HG02970 (cell line): ENCODE measurements around the gene C19orf25.
"Not testable (repeated sequence)": the region's sequence is repeated elsewhere in the genome, so short reads cannot be mapped to it uniquely, and the experiment has no call there.

ENCODE experiments used
- ATAC-seq: cut with Tn5 transposase; IDR thresholded peaks from one replicate; pipeline ENCODE4 v1.9.1; 2021; ENCODE audit warnings: mild to moderate bottlenecking, moderate library complexity, moderate number of reproducible peaks; ENCODE audit not compliant: unreplicated experiment, low FRiP score

Gene C19orf25

DNA sequence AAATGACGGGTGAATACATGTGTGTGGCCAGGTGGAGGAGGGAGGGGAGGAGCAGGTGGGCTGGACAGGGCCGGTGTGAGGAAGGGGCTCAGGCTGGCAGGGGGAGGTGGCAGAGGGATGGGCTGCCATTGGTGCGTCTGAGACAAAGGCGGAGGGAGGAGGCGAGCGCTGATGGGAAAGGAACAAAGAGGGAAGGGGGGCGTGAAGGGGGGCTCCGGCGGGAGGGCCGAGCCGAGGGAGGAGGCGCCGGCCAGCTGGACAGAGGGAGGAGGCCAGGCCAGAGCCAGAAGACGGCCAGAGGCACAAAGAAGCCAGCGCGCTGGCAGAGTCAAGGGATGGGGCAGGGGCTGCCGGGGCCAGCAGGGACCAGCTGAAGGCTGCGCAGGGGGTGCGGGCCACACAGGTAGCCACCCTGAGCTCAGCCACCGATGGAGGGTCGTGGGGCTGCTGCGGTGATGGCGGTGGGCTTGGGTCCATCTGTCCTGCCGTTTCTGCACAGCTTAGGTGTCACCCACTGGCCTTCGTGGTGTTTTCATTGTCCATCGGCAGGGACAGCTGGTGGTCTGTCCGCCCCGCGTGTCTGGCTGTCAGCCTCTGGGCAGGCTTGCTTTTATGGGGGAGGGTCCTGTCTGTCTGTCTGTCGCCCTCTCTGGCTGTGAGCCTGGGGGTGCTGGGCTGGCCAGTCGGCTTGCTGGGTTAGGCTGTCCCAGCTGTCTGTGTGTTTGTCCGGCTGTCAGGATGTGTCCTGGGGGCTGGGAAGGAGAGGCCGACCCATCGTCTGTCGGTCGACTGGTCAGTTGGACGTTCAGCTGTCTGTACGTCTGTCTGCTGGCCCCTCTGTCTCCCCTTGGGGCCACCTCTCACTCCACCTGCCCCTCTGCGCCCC, 26.9 kb downstream of the C19orf25 start:
- ATAC-seq: no peak

- ATAC-seq: no peak
Measured at GRCh38 chr19:1450735-1451731, 28.0 kb downstream of the C19orf25 start.

DNA sequence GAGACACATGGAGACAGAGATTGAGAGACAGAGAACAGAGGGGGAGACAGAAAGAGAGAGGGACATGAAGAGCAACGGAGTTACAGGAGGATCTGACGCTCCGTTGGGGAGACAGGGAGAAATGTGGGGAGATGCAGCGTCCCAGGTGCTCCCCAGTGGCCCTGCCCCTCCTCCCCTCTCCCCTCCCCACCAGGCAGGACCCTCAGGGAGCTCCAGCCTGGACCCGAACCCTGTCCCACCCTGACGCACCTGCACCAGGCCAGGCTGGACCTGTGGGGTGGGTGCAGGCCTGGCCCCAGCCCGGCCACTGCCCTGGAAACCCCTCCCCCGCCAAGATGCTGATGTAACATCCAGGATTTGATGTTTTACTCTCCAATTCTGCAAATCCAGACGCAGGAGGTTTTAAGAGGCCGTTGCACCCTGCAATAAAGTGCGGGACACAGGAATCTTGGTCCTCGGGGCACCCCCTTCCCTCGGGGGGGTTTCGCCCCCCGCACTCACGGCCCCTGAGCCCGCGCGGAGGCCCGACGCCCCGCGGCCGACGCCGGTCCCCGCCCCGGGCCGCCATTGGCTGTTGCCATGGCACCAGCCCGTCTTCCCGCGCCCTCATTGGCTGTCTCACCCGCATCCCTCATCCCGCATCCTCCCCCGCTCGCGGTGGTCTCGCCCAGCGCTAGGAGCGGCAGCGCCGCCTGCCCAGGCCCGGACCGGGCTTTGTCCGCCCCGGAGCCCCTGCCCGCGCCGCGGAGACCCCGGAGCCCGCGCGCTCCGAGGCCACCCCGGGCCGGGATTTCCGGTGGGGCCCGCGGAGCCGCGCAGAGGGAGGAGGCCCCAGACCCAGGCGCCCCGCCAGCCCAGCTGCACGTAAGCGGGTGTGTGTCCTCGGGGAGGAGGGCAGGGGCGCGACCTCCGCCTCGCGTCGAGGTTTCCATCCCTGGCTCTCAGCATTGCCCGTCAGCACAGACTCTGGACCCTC, 29.3 kb downstream of the C19orf25 start, which contains the start of gene APC2:
TSS of gene APC2 (plus strand) at position 655 of the 976 bp plus-strand sequence. CDS start 2,881 bp downstream, outside the sequence.
- no peak for ATAC-seq

- ATAC-seq: no peak
Measured at GRCh38 chr19:1447944-1448343, 31.1 kb downstream of the C19orf25 start.

DNA sequence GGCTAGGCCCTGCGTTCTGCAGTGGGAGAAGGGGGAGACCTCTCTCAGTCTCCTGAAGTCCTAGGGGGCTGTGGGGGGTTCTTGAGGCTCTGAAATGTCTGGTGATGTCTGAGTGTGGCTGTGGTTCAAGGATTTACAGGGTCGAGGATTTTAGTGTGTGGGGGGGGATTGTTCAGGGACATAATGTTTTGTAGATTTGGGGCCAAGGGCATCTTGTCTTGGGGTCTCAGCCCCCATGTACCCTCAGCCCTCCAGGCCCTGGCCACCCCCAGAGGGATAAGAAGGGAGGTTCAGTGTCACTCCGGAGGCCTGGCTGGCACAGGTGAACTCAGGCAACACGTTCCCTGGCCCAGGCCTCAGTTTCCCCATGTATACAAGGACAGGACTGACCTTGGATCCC, 31.5 kb downstream of the C19orf25 start:
- ATAC-seq: no peak

DNA sequence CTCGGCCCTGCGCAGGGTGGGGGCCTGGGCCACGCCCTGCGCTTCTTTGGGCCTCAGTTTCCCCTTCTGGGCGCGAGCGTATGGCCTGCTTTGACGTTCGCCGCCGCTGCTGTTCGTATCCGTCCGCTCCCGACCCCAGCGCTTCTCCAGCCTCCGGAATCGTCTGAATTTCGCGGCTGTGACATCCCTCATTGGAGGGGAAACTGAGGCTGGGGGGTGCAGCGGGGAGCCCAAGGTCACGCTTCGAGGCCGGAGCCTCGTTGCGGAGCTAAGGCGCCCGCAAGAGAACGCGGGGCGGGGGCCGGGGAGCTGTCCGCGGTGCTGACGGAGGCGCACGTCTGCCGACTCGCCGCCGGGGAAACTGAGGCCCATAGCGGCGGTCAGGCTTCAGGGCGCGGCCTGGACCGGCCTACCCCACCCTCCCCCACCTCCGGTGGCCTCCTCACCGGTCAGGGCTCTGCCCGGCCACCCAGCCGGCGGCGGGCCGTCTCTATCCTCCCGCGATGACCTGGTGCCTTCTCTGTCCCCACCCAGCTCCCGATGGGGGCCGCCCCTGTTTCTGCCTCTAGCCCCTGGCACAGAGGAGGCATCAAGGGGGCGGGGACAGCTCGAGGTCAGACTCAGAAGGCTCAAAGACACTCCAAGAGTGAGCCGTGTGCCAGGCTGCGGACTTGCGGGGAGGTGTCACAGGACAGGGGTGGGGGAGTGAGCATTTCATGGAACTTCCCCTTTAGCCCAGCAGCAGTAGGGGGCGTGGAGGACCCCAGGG, 32.1 kb downstream of the C19orf25 start:
- ATAC-seq: no peak

DNA sequence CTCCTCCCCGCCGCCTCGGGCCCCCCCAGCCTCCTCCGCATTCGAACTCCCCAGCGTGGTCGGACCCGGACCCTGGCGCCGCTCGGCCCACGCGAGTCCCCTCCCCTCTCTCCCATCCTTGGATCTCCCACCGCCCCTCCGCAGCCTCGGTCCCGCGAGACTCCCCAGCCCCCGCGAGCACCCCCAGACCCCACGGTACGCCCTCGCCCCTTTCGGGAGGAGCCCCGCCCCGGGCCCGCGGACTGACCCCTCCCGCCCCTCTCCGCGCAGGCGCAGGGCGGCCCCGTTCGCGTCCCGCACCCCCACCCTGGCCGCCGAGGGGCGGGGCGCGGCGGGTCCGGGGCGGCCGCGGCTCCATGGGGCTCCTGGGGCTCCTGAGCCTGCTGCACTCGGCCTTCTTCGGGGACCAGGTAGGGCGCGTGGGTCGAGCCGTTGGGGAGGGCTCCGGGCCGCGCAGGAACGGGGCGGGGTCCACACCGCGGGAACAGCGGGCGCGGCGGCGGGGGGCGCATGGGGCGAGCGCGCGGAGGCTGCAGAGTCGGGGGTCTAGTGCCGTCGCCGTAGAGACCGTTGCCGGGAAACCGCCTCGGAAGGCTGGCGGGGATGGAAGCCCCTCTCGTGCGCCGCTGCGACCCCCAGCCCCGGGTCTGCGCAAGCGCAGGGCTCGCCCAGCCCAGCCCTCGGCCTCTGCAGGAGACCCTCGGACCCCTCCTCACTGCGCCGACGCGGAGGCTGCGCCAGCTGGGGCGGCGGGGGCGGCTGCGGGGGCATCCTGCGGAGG, 32.9 kb downstream of the C19orf25 start:
- ATAC-seq: no peak

DNA sequence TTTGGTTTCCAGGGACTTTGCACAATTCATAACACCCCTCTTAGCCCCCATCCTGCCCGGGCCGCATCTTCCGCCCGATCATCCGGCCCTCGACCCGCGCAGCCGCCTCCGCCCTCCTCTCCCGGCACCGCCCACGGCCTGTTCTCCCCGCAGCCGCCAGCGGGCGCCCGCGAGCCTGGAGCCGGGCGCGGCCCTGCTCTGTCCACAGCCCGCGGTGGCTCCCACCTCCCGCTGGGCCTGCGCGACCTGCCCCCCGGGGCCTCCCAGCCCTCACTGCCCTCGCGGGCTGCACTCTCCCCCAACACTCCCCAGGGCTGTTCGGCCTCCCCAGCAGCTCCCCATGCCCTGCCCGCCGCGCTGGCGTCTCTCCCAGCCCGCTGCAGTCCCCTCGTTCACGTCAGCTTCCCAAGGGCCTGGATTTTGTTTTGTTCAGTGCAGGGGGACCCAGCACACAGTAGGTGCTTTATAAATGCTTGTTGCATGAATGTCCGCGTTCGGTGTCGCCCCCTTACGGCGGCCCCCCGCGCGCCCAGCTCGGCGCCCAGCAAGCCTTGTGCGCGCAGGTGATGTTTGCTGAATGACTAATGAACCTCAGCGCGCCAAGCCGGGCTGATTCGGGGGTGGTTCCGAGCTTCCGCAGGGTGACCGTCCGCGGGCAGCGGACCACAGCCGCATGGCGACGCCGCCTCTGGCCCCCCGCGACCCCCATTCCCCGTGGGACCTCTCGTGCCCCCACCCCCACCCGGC, 33.7 kb downstream of the C19orf25 start:
- no peak for ATAC-seq

DNA sequence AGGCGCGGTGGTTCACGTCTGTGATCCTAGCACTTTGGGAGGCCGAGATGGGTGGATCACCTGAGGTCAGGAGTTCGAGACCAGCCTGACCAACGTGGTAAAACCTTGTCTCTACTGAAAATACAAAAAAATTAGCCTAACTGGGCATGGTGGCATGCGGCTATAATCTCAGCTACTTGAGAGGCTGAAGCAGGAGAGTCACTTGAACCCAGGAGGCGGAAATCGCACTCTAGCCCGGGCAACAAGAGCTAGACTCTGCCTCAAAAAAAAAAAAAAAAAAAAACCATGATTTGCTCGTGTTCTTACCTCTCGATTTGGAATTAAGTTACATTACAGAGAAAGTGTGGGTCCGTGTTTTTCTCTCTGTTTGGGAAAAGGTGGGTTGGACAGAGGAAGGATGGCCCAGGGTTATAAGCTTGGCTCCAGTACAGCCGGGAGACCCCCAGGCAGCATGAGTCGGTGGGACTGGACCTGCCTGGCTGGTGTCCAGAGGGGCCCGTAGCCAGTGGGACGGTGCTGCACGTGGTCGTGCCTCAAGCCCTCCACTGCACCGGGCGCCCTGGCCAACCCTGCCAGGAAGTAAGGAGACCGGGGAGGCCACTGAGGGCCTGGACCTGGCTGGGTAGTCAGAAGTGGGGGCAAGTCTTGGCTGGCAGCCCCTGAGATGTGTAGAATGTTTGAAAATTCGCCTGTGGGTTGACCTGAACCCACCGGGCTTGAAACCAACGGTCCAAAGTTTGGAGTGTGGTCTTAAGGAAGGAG, 37.2 kb downstream of the C19orf25 start:
- no peak for ATAC-seq

DNA sequence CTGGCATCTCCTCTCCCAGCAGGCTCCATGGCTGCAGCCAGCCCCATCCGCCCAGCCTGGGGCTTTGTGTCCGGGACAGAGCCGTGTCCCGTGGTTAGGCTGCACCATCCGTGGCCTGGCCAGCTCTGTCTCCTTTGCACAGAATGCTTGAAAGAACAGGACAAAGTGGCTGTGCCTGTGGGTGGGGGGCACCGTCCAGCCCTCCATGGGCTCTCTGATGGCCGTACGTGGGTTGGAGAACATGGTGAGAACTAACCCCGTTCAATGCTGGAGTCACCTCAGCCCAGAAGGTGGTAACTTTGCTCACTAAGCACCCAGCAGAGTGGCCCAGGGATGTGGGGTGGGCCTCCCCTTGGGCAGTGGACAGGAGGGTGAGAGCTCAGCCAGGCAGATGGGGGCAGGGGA, 38.0 kb downstream of the C19orf25 start:
- ATAC-seq: no peak

DNA sequence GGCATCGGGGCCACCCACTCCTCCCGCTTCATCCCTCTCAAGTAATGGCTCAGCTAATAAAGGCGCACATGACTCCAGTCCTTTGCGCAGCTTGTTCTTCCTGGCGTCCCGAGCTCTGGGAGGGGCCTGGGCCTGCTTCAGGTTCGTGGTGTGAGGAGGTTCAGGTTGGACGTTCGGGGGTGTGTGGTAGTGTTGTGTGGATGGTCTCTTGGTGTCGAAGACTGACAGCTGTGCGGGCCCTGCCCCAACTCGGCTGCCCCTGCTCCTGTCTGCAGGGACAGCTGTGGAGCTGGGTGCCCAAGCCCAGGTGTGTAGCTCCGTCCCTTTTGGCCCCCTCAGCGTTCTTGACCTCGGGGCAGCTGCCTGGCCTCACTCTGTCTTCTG, 38.6 kb downstream of the C19orf25 start:
- ATAC-seq: no peak

DNA sequence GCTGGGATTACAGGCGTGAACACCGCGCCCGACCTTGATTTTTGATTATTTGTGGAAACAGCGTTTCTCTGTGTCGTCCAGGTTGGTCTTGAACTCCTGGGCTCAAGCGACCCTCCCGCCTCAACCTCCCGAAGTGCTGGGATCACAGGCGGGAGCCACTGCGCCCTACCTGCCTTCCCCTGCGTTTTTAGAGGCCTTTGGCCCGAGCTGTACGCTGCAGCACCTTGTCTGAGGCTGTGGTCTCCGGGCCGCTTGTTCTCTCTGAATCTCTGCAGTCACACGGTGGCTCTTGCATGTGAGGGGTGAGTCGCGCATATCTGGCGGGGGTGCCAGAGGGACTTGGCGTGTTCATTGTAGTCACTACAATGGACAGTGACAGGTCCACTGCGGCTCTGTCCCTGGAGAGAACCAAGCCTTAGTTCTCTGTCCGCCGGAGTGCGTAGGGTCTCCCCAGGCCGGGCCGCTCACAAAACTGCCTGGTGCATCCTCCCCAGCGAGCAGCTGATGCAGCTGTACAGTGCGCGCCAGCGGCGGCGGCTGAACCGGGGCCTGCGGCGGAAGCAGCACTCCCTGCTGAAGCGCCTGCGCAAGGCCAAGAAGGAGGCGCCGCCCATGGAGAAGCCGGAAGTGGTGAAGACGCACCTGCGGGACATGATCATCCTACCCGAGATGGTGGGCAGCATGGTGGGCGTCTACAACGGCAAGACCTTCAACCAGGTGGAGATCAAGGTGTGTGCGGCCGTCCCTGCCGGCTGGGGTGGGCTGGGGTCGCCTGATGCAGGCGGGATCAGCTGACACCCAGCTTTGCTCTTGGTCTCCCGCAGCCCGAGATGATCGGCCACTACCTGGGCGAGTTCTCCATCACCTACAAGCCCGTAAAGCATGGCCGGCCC, 39.2 kb downstream of the C19orf25 start:
- ATAC-seq: not testable (repeated sequence)

- ATAC-seq: no peak
Measured at GRCh38 chr19:1438933-1439354, 40.1 kb downstream of the C19orf25 start.

DNA sequence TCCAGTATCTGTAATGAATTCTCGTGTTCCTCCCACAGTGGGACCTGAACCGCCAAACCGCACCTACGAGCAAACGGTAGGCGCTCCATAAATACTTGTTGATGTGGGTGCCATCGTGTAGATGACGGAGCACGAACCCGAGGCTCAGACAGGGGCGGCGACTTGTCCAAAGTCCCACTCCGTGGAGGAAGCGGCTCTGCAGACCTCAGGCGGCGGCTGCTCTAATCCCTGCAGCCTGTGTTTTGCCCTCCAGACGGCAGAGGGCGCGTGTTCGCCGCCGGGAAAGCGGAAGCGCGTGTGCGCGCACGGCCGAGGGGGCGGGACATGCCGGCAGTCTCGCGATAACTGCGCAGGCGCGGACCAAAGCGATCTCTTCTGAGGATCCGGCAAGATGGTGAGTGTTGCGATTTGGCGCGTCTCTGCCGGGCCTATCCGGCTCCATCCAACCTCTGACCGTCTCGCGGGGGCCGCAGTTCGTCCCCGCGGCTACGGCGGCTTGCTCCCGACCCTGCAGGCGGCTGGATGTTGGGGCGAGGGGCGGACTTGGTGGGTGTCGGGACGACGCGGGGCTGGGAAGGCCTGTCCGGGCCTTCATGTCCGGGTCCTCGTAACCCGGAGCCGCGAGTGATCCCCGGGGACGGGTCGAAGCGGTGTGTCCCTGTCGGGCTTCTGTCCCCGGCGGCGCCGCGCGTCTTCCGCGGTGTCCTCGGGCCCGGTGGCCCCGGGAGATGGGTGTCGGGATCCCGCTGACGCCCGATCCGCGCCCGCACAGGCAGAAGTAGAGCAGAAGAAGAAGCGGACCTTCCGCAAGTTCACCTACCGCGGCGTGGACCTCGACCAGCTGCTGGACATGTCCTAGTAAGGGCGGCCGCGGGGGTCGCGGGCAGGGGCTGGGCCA, 40.7 kb downstream of the C19orf25 start, which contains the start of gene RPS15:
TSS of gene RPS15 (plus strand) at position 362 of the 898 bp plus-strand sequence. CDS start at position 392, 30 bp downstream.
- peak; percentile 85 for ATAC-seq

DNA sequence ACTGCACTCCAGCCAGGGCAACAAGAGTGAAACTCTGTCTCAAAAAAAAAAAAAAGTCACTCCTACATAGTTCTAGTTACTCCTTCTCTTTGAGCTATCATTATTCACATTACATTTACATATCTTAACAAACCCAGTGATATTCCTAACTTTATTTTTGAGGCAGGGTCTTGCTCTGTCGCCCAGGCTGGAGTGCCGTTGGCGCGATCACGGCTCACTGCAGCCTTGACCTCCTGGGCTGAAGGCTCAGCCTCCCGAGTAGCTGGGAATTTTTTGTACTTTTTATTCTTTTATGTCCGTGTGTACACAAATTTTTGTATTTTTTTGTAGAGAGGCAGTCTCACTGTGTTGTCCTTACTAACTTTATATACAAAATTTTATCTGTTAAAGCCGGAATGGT, 41.4 kb downstream of the C19orf25 start:
- no peak for ATAC-seq
